GOT3 (cell line): ENCODE results near the gene RNF213.
"Not testable (repeated sequence)": the region's sequence is repeated elsewhere in the genome, so short reads cannot be mapped to it uniquely, and the experiment has no call there.

Experiments
- DNase-seq: peaks from one replicate; lab custom pipeline; 2025; ENCODE audit warnings: mixed read lengths; lab: John Stamatoyannopoulos, UW

RNF213 gene

GRCh38 chr17:80295146-80295545, 34.5 kb downstream of the RNF213 start:
- DNase-seq: no peak

DNA sequence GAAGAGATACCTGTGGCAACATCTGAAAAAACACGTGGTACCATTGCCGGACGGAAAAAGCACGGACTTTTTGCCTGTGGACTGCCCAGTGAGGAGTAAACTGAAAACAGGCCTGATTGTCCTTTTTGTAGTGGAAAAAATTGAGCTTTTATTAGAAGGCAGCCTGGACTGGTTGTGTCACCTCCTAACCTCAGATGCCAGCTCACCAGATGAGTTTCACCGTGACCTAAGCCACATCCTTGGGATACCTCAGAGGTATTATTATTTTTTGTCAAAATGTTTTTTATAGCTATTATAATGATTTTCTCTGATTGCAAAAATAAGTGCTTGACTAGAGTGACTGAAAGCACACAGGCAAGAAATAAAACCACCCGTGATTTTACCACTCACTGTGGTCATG, 34.9 kb downstream of the RNF213 start:
- DNase-seq: no peak

- no peak for DNase-seq
These were observed 35.6 kb downstream of the RNF213 start for GRCh38 chr17:80296221-80296620.

DNA sequence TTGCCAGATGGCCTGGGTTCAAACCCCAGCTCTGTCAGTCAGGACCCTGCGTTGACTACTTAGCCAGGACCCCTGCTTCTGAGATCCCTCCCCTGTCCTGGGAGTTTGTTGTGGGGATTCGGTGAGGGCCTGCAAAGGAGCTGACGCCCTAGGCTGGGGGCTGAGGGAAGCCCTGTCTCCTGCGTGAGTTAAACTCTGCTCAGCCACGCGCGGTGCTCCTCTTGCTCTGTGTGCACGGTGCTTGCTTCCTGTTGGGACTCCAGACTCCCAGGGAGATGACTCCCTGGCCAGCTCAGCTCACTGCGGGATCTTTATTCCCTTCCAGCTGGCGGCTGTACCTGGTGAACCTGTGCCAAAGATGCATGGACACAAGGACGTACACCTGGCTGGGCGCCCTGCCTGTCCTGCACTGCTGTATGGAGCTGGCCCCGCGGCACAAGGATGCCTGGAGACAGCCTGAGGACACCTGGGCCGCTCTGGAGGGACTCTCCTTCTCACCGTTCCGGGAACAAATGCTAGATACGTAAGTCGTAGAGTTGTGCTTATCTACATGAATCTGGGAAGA, 37.4 kb downstream of the RNF213 start:
- DNase-seq: no peak

DNA sequence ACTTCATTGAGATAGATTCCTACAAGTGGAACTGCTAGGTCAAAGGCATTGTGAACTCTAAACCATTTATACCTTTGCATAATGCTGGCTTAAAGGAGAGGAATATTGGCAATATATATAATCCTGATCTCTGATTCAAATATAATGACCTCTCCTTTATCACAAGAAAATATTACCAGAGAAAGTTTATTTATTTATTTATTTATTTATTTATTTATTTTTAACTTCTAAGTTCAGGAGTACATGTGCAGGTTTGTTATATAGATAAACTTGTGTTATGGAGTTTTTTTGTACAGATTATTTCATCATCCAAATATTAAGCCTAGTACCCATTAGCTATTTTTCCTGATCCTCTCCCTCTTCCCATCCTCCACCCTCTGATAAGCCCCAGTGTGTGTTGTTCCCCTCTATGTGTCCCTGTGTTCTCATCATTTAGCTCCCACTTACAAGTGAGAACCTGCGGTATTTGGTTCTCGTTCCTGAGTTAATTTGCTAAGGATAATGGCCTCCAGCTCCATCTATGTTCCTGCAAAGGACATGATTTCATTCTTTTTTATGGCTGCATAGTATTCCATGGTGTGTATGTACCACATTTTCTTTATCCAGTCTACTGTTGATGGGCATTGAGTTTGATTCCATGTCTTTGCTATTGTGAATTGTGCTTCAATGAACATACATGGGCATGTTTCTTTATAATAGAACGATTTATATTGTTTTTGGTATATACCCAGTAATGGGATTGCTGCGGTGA, 38.9 kb downstream of the RNF213 start:
- DNase-seq: not testable (repeated sequence)

GRCh38 chr17:80300756-80301155, 40.1 kb downstream of the RNF213 start:
- DNase-seq: not testable (repeated sequence)

GRCh38 chr17:80303824-80304223, 43.2 kb downstream of the RNF213 start:
- no peak for DNase-seq

GRCh38 chr17:80307994-80308691, 47.5 kb downstream of the RNF213 start:
- no peak for DNase-seq

GRCh38 chr17:80308692-80309517, 48.3 kb downstream of the RNF213 start:
- DNase-seq: no peak

- no peak for DNase-seq
These were observed 50.7 kb downstream of the RNF213 start for GRCh38 chr17:80311216-80311827.

DNA sequence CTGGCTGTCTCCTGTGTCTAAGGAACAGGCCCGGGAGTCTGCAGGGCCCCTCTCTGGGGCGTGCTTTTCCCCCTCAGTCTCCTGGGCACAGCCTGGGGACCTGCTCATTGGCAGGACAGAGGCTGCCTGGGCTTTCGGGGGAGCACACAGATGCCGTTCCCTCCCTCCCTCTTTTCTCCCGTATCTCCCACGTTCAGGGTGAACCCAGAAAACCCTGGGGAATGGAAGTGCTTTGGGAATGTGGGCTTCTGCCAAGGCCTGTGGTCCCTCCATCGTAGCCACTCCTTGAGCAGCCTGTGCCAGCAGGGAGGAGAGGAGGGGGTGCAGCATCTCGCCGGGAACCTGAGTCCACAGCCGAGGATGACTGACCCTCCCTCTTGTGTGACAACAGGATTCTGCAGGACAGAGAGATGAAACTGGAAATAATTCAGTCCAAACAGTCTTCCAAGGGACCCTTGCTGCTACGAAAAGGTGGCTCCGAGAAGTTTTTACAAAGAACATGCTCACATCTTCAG, 52.0 kb downstream of the RNF213 start:
- DNase-seq: no peak

DNA sequence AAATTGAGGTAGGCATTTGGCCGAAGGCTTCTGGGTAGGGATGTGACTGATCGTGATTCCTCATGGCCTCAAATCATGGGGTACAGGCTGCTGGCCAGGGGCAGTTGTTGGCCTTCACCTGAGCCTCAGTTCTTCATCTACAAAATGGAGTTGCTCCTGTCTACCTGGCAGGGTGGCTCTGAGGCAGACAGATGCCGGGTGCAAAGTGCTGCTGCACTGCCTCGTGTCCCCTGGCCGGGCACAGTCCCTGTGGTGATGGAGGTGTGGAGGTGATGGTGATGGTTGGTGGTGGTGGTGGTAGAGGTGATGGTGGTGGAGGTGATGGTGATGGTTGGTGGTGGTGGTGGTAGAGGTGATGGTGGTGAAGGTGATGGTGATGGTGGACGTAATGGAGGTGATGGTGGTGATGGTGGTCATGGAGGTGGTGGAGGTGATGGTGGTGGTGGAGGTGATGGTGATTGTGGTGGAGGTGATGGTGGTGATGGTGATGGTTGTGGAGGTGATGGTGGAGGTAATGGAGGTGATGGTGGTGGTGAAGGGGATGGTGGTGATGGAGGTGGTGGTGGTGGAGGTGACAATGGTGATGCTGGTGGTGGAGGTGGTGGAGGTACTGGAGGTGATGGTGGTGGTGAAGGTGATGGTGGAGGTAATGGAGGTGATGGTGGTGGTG, 52.6 kb downstream of the RNF213 start:
- DNase-seq: no peak

DNA sequence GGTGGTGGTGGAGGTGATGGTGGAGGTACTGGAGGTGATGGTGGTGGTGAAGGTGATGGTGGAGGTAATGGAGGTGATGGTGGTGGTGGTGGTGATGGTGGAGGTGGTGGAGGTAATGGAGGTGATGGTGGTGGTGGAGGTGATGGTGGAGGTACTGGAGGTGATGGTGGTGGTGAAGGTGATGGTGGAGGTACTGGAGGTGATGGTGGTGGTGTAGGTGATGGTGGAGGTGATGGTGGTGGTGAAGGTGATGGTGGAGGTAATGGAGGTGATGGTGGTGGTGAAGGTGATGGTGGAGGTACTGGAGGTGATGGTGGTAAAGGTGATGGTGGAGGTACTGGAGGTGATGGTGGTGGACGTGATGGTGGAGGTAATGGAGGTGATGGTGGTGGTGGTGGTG, 53.3 kb downstream of the RNF213 start:
- not testable (repeated sequence) for DNase-seq

DNA sequence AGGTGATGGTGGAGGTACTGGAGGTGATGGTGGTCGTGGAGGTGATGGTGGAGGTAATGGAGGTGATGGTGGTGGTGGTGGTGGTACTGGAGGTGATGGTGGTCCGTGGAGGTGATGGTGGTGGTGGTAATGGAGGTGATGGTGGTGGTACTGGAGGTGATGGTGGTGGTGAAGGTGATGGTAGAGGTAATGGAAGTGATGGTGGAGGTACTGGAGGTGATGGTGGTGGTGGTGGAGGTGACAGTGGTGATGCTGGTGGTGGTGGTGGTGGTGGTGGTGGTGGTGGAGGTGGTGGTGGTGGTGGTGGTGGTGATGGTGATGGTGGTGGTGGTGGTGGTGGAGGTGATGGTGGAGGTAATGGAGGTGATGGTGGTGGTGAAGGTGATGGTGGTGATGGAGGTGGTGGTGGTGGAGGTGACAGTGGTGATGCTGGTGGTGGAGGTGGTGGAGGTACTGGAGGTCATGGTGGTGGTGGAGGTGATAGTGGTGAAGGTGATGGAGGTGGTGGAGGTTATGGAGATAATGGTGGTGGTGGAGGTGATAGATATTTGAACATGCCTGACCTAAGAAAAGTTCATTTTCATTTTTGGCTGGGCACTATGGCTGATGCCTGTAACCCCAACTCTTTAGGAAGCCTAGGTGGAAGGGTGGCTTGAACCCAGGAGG, 55.0 kb downstream of the RNF213 start:
- DNase-seq: no peak

GRCh38 chr17:80316431-80316830, 55.8 kb downstream of the RNF213 start:
- no peak for DNase-seq

DNA sequence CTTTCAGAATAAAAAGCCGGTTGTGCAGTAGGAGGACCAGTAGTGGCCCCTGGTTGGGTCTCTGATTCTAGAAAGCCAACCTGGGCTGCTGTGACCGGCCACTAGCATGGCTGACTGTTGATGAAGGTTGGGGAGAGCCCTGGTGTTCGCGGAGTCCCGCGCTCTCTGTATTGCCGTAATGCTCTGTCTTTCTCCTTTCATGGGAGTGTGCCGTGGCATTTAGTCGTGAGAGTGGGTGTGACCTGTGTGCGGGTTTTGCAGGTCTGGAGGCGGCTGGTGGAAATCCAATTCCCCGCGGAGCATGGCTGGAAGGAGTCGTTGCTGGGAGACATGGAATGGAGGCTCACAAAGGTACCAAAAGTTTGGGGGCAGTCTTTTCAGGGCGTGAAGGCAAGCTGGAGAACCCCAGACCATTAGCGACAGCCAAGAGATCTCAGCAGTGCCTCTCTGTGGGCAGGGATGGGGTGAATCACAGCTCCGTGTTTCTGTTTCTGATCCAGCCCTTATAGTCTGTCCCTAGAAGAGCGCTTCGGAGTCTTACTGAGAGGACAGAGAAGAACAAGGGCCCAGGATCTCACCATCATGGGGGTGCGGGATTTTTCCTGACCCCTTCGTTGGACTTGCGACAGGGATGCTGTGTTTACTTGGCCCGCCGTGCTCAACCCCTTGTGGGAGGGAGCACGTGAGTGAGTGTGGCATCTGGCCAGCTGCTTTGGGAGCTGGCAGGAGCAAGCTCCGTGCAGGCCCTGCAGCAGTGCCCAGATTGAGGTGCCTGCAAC, 56.5 kb downstream of the RNF213 start:
- DNase-seq: no peak

DNA sequence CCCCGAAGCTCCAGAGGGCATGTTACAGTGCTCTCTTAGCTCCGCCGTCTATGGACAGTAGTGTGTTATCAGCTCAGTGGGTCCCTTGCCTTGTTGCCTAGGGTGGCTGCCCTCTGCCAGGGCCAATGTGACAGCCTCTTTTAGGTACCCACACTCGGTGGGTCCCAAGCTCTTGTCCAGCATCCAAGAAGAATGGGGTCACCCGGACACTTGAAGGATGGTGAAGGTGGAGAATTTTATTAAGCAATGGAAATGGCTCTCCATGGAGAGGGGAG, 57.0 kb downstream of the RNF213 start:
- no peak for DNase-seq

DNA sequence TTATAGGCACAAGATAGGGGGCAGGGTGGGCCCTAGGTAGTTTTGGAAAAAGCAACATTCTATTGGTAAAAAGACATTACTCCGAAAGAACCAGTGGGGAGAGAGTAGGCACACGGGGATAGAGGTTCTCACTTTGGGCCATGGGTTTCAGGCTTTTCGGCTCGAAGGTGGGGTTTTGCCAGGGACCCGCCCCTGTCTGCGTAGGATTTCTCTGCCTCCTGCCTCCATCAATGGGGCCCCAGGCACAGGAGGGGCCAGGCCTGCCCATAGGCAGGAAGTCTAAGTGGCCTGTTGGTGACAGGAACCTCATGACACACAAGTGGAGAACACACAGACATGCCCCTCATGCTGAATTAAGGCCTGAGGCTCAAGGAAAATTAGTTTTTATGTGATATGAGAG, 57.5 kb downstream of the RNF213 start:
- DNase-seq: no peak

- no peak for DNase-seq
These were observed 58.8 kb downstream of the RNF213 start for GRCh38 chr17:80319262-80319998.
